HG03159 (cell line): ENCODE results near the gene OSBPL6.

Experiments
- ATAC-seq: cut with Tn5 transposase; IDR thresholded peaks from one replicate; pipeline ENCODE4 v1.9.1; 2021; ENCODE audit warnings: mild to moderate bottlenecking, moderate library complexity; ENCODE audit not compliant: unreplicated experiment

Gene OSBPL6

GRCh38 chr2:178426388-178426787, 232.1 kb downstream of the OSBPL6 start:
- ATAC-seq = no peak

GRCh38 chr2:178427458-178427857, 233.1 kb downstream of the OSBPL6 start:
- ATAC-seq = no peak

GRCh38 chr2:178428396-178428806, 234.1 kb downstream of the OSBPL6 start:
- ATAC-seq = no peak

- no peak for ATAC-seq
Observed at GRCh38 chr2:178429336-178429735, 235.0 kb downstream of the OSBPL6 start.

GRCh38 chr2:178436662-178437061, 242.3 kb downstream of the OSBPL6 start:
- ATAC-seq = no peak

GRCh38 chr2:178441426-178441825, 247.1 kb downstream of the OSBPL6 start:
- no peak for ATAC-seq

- no peak for ATAC-seq
Observed at GRCh38 chr2:178448968-178449661, 254.8 kb downstream of the OSBPL6 start.

GRCh38 chr2:178449700-178450523, 255.6 kb downstream of the OSBPL6 start:
- peak; percentile 7 for ATAC-seq

- peak; percentile 59 for ATAC-seq
Observed at GRCh38 chr2:178450524-178450773, 256.1 kb downstream of the OSBPL6 start.

- ATAC-seq = peak; percentile 83
Observed at GRCh38 chr2:178450774-178451525, 256.6 kb downstream of the OSBPL6 start, which contains the start of the genes PJVK and PRKRA. Gene PJVK, plus strand, starts transcription at chr2:178451378. Its CDS starts 2,032 bp downstream, at chr2:178453410. Gene PRKRA, minus strand, starts transcription at chr2:178451175. Its CDS starts 145 bp downstream, at chr2:178451030.

- ATAC-seq = no peak
Observed at GRCh38 chr2:178452334-178452733, 258.0 kb downstream of the OSBPL6 start.
